ENCODE data around the gene GRID2. TPM values are rescaled to one million over a fixed set of nuclear protein-coding genes. Genes with fewer than 3 reads are reported as not detected.
"Not testable (repeated sequence)": the region's sequence is repeated elsewhere in the genome, so short reads cannot be mapped to it uniquely, and the experiment has no call there.

The GRID2 gene
- total RNA-seq, 4 donors from 2014 or later: 0.63 TPM; not detected in 3

DNA sequence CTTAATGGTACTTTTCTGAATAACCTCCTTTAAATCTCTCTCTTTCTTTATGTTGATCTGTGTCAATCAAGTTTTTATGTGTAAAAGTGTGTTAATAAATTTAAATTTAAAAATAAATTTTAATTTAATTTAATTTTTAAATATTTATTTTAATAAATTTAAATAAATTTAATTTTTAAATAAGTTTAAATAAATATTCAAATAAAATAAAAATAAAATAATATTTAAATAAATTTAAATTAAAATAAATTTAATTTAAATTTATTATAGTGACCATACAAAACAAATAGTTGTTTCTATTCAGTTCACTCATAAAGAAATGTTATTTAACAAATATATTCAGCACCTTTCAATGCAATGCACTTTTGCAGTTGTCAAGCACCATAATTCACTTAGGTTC, 146.9 kb downstream of the GRID2 start:
- H3K4me3 ChIP-seq: no peak overlapping the region
- no peaks in the 10 kb centered on the region for H3K9me3 ChIP-seq
- DNase-seq (ENCODE audit: low spot score in 2 of 2): no peak
- TF ChIP-seq, protein P1, sequence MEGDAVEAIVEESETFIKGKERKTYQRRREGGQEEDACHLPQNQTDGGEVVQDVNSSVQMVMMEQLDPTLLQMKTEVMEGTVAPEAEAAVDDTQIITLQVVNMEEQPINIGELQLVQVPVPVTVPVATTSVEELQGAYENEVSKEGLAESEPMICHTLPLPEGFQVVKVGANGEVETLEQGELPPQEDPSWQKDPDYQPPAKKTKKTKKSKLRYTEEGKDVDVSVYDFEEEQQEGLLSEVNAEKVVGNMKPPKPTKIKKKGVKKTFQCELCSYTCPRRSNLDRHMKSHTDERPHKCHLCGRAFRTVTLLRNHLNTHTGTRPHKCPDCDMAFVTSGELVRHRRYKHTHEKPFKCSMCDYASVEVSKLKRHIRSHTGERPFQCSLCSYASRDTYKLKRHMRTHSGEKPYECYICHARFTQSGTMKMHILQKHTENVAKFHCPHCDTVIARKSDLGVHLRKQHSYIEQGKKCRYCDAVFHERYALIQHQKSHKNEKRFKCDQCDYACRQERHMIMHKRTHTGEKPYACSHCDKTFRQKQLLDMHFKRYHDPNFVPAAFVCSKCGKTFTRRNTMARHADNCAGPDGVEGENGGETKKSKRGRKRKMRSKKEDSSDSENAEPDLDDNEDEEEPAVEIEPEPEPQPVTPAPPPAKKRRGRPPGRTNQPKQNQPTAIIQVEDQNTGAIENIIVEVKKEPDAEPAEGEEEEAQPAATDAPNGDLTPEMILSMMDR (IDR thresholded peaks at IDR 0.05): no peak
- TF ChIP-seq POLR2A (IDR thresholded peaks at IDR 0.05) (no peak), EP300 (IDR thresholded peaks at IDR 0.05) (no peak)
- H3K27ac ChIP-seq: no peak overlapping the region
- H3K27me3 ChIP-seq: no peaks in the 10 kb centered on the region
- no peaks in the 10 kb centered on the region for H3K36me3 ChIP-seq
- no peaks in the 10 kb centered on the region for H3K4me1 ChIP-seq

DNA sequence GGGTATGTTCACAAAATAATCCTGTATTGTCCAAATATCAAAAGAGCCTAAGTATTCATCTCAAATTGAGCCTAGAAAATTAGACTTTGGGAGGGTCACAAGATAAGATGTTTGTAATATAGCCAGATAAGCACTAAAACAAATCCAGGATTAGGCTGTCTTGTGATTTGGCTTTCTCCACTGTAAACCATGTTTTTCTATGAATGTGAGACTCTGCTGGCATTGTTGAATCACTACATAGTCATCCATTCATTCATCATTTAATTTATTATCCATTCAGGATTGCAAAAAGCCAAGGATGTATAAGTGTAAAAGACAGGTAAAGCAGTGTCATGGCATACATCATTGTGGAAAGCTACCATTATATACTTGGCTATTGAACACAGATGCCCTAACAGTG, 148.0 kb downstream of the GRID2 start:
- Histone ChIP-seq H3K36me3 (no peaks in the 10 kb centered on the region), H3K4me1 (no peaks in the 10 kb centered on the region), H3K4me3 (no peak overlapping the region), H3K27ac (no peak overlapping the region), H3K27me3 (no peaks in the 10 kb centered on the region), H3K9me3 (no peaks in the 10 kb centered on the region)
- DNase-seq (ENCODE audit: low spot score in 2 of 2): no peak
- TF ChIP-seq, protein P1 (IDR thresholded peaks at IDR 0.05): no peak
- TF ChIP-seq POLR2A (IDR thresholded peaks at IDR 0.05): no peak
- TF ChIP-seq EP300 (IDR thresholded peaks at IDR 0.05): no peak

GRCh38 chr4:92452383-92452782, 148.6 kb downstream of the GRID2 start:
- not testable (repeated sequence) for H3K4me3 ChIP-seq; H3K27me3 ChIP-seq; H3K4me1 ChIP-seq; H3K36me3 ChIP-seq; H3K9me3 ChIP-seq; DNase-seq (ENCODE audit: low spot score in 2 of 2); H3K27ac ChIP-seq
- WGBS, 2 donors: 95 to 98% methylated on average over 2 of the region's 2 CpGs

DNA sequence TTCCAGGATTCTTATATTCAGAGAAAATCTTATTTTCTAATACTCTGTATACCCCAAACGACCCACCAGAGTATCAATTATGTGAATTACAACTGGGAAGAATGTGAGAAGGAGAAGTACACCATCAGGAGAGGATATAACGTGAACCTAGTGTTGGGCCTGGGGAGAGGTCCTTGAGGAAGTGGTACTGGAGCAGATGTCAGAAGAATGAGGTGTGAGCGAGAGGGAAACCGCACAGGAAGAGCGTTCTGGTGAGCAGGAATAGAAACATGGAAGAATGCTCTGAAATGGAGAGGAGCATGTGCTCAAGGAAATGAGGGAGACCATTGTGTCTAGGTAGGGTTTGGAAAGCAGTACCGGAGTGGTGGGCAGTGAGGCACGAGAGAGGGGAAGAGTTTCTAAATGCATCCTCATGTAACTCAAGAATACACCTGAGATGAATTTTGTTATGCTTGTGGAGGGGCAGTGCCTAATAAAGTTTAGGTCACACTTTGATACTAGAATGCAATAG, 151.6 kb downstream of the GRID2 start:
- 68 to 81% methylated on average over 7 of the region's 7 CpGs for WGBS, 2 donors
- no peak for TF ChIP-seq POLR2A (IDR thresholded peaks at IDR 0.05)
- TF ChIP-seq, protein P1 (IDR thresholded peaks at IDR 0.05): no peak
- no peak for TF ChIP-seq EP300 (IDR thresholded peaks at IDR 0.05)
- H3K9me3 ChIP-seq: no peaks in the 10 kb centered on the region
- H3K27me3 ChIP-seq: no peaks in the 10 kb centered on the region
- no peaks in the 10 kb centered on the region for H3K36me3 ChIP-seq
- no peaks in the 10 kb centered on the region for H3K4me1 ChIP-seq
- DNase-seq (ENCODE audit: low spot score in 2 of 2): no peak
- H3K4me3 ChIP-seq: no peak overlapping the region
- H3K27ac ChIP-seq: no peak overlapping the region

DNA sequence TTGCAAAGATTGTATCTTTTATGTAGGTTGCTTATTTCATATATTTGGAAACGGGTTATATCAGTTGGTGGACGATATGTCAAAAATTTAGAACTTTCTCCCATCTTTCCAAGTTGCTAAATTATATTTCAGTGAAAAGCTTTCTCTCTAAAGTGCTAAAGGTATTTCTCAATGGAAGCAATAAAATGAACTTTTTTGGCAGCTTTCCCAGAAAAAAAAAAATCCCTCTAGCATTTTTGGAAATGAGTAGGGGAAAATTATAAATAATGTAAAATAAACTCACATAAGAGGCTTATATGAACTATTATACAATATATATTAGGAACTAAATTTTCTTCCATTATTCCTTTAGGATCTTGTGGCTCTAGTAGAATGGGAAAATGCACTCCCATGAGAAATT, 152.2 kb downstream of the GRID2 start:
- Histone ChIP-seq H3K27ac (no peak overlapping the region), H3K36me3 (no peaks in the 10 kb centered on the region), H3K4me1 (no peaks in the 10 kb centered on the region), H3K27me3 (no peaks in the 10 kb centered on the region), H3K9me3 (no peaks in the 10 kb centered on the region), H3K4me3 (no peak overlapping the region)
- 43 to 49% methylated on average over 2 of the region's 2 CpGs for WGBS, 2 donors
- TF ChIP-seq, protein P1 (IDR thresholded peaks at IDR 0.05): no peak
- TF ChIP-seq EP300 (IDR thresholded peaks at IDR 0.05) (no peak), POLR2A (IDR thresholded peaks at IDR 0.05) (no peak)
- DNase-seq (ENCODE audit: low spot score in 2 of 2): no peak

GRCh38 chr4:92461732-92462131, 158.0 kb downstream of the GRID2 start:
- H3K4me1 ChIP-seq: no peaks in the 10 kb centered on the region
- no peaks in the 10 kb centered on the region for H3K36me3 ChIP-seq
- no peak overlapping the region for H3K4me3 ChIP-seq
- WGBS, 2 donors: 69 to 70% methylated on average over 1 of the region's 1 CpG
- no peaks in the 10 kb centered on the region for H3K27me3 ChIP-seq
- H3K9me3 ChIP-seq: no peaks in the 10 kb centered on the region
- no peak overlapping the region for H3K27ac ChIP-seq
- TF ChIP-seq POLR2A (IDR thresholded peaks at IDR 0.05): no peak
- TF ChIP-seq, protein P1 (IDR thresholded peaks at IDR 0.05): no peak
- no peak for TF ChIP-seq EP300 (IDR thresholded peaks at IDR 0.05)
- no peak for DNase-seq (ENCODE audit: low spot score in 2 of 2)

Data from tibial nerve (tissue), 4 donors.